H1 (cell line): Measurements from ENCODE around the gene CD68. TPM values are rescaled to one million over a fixed set of nuclear protein-coding genes. Genes with fewer than 3 reads are reported as not detected.
A peak's percentile ranks its signal among the peaks of the same experiment; 100 is the strongest.

Experiments used
- ASH2L ChIP-seq: fragments of 200-600, 300-600 bp; sonication (generic); IDR thresholded peaks from one replicate; pipeline ENCODE4 v1.7.1; 2017; ENCODE audit warnings: low read length
- BCL11A ChIP-seq, 2 experiments: IDR thresholded peaks; one replicate each; pipeline ENCODE4 v1.6.1; 2011; ENCODE audit warnings: low read depth in 2 of 2, low read length in 2 of 2, mild to moderate bottlenecking in 2 of 2
- CBX5 ChIP-seq: fragments of 300-800, 300-1000 bp; sonication (generic); IDR thresholded peaks from 2 replicates; pipeline ENCODE4 v1.7.1; 2016; ENCODE audit warnings: antibody characterized with exemption, low read length, low read depth
- FOSL1 ChIP-seq: IDR thresholded peaks from 2 replicates; pipeline ENCODE4 v1.6.1; 2011; ENCODE audit warnings: mild to moderate bottlenecking, low read depth, low read length, moderate library complexity; ENCODE audit not compliant: insufficient read depth
- GTF2F1 ChIP-seq: IDR thresholded peaks from 2 replicates; pipeline ENCODE4 v1.6.1; 2012; ENCODE audit warnings: low read depth, low read length, improper control_type of control experiment, borderline replicate concordance
- JUND ChIP-seq: IDR thresholded peaks from 2 replicates; pipeline ENCODE4 v1.6.1; 2011; ENCODE audit warnings: mild to moderate bottlenecking, improper control_type of control experiment, low read length
- KDM1A ChIP-seq: fragments of 200-600, 300-600 bp; sonication (generic); IDR thresholded peaks from 2 replicates; pipeline ENCODE4 v1.7.1; 2016; ENCODE audit warnings: mild to moderate bottlenecking, low read length, borderline replicate concordance
- KDM5A ChIP-seq: fragments of 200-600 bp; IDR thresholded peaks from 2 replicates; pipeline ENCODE4 v1.7.1; 2012; ENCODE audit warnings: mild to moderate bottlenecking, low read length, inconsistent platforms, mixed read lengths
- POLR2A ChIP-seq, 2 experiments: IDR thresholded peaks; 1 replicate in 1 of 2; 2 replicates in 1 of 2; pipeline ENCODE4 v1.6.1; 2011; ENCODE audit warnings: low read depth in 2 of 2, low read length in 2 of 2, mild to moderate bottlenecking in 2 of 2; ENCODE audit errors: control extremely low read depth in 1 of 2
- RBBP5 ChIP-seq: IDR thresholded peaks from 2 replicates; pipeline ENCODE4 v1.7.1; 2012; ENCODE audit warnings: low read depth, mild to moderate bottlenecking, inconsistent platforms, low read length, moderate library complexity, borderline replicate concordance
- SAP30 ChIP-seq: fragments of 300-600 bp; sonication (generic); IDR thresholded peaks from 2 replicates; pipeline ENCODE4 v1.7.1; 2012; ENCODE audit warnings: low read length, moderate library complexity, mild to moderate bottlenecking, inconsistent platforms; ENCODE audit not compliant: insufficient read depth, insufficient replicate concordance
- SIRT6 ChIP-seq: IDR thresholded peaks from one replicate; pipeline ENCODE4 v1.7.1; 2012; ENCODE audit warnings: low read length, inconsistent platforms
- SIX5 ChIP-seq: IDR thresholded peaks from 2 replicates; pipeline ENCODE4 v1.6.1; 2011; ENCODE audit warnings: mild to moderate bottlenecking, low read depth, low read length
- SP2 ChIP-seq: IDR thresholded peaks from 2 replicates; pipeline ENCODE4 v1.6.1; 2012; ENCODE audit warnings: mild to moderate bottlenecking, low read length, inconsistent platforms
- SP4 ChIP-seq: IDR thresholded peaks from 2 replicates; pipeline ENCODE4 v1.6.1; 2012; ENCODE audit warnings: low read length, inconsistent platforms
- SRF ChIP-seq: IDR thresholded peaks from 2 replicates; pipeline ENCODE4 v1.6.1; 2011; ENCODE audit warnings: mild to moderate bottlenecking, low read depth, low read length, moderate library complexity
- SUZ12 ChIP-seq: fragments of 200-600 bp; sonication (generic); IDR thresholded peaks from 2 replicates; pipeline ENCODE4 v1.6.1; 2012; ENCODE audit warnings: mild to moderate bottlenecking, inconsistent platforms, low read length, moderate library complexity, mixed read lengths
- TAF1 ChIP-seq: IDR thresholded peaks from 2 replicates; pipeline ENCODE4 v1.6.1; 2011; ENCODE audit warnings: mild to moderate bottlenecking, low read depth, low read length
- TCF12 ChIP-seq: IDR thresholded peaks from 2 replicates; pipeline ENCODE4 v1.6.1; 2011; ENCODE audit warnings: low read depth, mild to moderate bottlenecking, low read length
- ZNF274 ChIP-seq: IDR thresholded peaks from 2 replicates; pipeline ENCODE4 v1.7.0; 2012; ENCODE audit warnings: low read length, borderline replicate concordance; ENCODE audit errors: extremely low read depth
- polyA plus RNA-seq, 7 experiments: library from polyadenylated mRNA; depleted of rRNA in 3 of 7; stranded (reverse) in 5 of 7; unstranded in 2 of 7; fragments of >200 nt in 5 of 7; fragments of 200-250 nt in 2 of 7; gene quantifications; 1 replicate in 5 of 7; 2 replicates in 1 of 7; 4 replicates in 1 of 7; pipeline versions ENCODE4 v1.2.1 to v1.2.3, GENCODE V29; 2011 to 2013; ENCODE audit warnings: missing spikeins in 2 of 7, mixed read lengths in 2 of 7
- total RNA-seq: library from RNA; stranded (reverse); fragmentation: NEBNext Ultra II Directional; extraction: Animal tissue kit (Norgen Biotek cat#: 25700); gene quantifications from 2 replicates; pipeline ENCODE4 v1.2.1, GENCODE V29; 2021
- TF ChIP-seq, protein P1 (sequence below): IDR thresholded peaks from 2 replicates; pipeline ENCODE4 v1.6.1; 2011; ENCODE audit warnings: low read depth, mild to moderate bottlenecking, low read length; ENCODE audit not compliant: insufficient read depth
- TF ChIP-seq, protein P2 (sequence below): IDR thresholded peaks from 2 replicates; pipeline ENCODE4 v1.6.1; 2011; ENCODE audit warnings: low read length, improper control_type of control experiment

CD68 gene
- total and polyA plus RNA-seq, 2 of the 8 experiments (the other 6 are each of a cell fraction or from before 2014, with no cell fraction given): 0.18 TPM; not detected in 1

DNA sequence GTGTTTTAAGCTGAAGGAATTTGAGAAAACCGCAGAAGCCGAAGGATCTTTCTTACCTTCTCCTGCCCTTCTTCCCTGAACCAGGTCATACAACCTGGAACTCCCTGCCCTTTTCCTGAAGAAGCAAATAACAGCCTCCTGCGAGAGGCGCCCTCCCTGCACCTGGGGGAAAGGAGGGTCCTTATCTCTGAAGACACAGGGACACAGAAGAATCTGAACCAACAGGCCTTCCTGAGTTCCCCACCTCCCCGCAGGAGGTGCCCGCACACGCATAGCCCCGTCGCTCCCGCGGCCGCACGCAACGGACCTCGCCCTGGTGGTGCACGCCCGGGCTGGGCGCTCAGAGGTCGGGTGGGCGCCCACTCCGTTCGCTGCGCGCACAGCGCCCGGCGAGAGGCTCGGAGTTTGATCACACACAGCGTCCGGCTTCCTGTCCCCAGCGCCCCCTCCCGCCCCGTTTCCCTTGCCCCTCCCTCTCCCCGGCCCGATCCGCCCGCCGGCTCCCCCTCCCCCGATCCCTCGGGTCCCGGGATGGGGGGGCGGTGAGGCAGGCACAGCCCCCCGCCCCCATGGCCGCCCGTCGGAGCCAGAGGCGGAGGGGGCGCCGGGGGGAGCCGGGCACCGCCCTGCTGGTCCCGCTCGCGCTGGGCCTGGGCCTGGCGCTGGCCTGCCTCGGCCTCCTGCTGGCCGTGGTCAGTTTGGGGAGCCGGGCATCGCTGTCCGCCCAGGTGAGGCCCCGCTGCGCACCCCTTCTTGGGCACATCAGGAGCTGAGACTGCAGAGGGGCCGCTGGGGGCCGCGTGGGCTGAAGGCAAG lies 30.6 kb upstream of the CD68 start, which contains the start of gene TNFSF12 (continued):
- TF ChIP-seq SP4 (no peak), JUND (no peak), TCF12 (0 out of 2 replicates have a peak, but pooled peaks have one; percentile 31), SIRT6 (no peak), KDM5A (no peak), SIX5 (no peak), ASH2L (no peak), KDM1A (no peak), POLR2A (IDR thresholded peaks at IDR 0.05; ENCODE audit: control extremely low read depth in 1 of 2, low read depth in 2 of 2, low read length in 2 of 2) (no peak), ZNF274 (no peak), BCL11A (IDR thresholded peaks at IDR 0.05; ENCODE audit: low read depth in 2 of 2, low read length in 2 of 2) (no peak), SUZ12 (no peak; the same call in 1 of the 2 replicates), FOSL1 (no peak), GTF2F1 (no peak), TAF1 (no peak), SRF (no peak), SAP30 (no peak), SP2 (no peak), CBX5 (no peak), RBBP5 (no peak)
- TF ChIP-seq, protein P1, sequence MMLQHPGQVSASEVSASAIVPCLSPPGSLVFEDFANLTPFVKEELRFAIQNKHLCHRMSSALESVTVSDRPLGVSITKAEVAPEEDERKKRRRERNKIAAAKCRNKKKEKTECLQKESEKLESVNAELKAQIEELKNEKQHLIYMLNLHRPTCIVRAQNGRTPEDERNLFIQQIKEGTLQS: no peak
- TF ChIP-seq, protein P2, sequence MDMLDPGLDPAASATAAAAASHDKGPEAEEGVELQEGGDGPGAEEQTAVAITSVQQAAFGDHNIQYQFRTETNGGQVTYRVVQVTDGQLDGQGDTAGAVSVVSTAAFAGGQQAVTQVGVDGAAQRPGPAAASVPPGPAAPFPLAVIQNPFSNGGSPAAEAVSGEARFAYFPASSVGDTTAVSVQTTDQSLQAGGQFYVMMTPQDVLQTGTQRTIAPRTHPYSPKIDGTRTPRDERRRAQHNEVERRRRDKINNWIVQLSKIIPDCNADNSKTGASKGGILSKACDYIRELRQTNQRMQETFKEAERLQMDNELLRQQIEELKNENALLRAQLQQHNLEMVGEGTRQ: no peak
